HepG2 (cell line): ENCODE results near the gene CD28.

ENCODE experiments used
- CHD2 ChIP-seq: IDR thresholded peaks from 2 replicates; pipeline ENCODE4 v1.6.1; 2011; ENCODE audit warnings: low read depth, low read length, improper control_type of control experiment
- NR3C1 ChIP-seq: sonication (generic); formaldehyde crosslinking; IDR thresholded peaks from 2 replicates; pipeline ENCODE4 v1.4.0; 2020; ENCODE audit warnings: missing genetic modification reagents
- POLR2A ChIP-seq, 2 experiments: IDR thresholded peaks; 2 replicates each; pipeline ENCODE4 v1.6.1; 2011; ENCODE audit warnings: low read depth in 2 of 2, low read length in 2 of 2, mild to moderate bottlenecking in 1 of 2, moderate library complexity in 1 of 2; ENCODE audit not compliant: insufficient read depth in 1 of 2
- POLR2AphosphoS5 ChIP-seq: IDR thresholded peaks from 2 replicates; pipeline ENCODE4 v1.6.1; 2012; ENCODE audit warnings: low read depth, low read length
- RAD51 ChIP-seq: fragments of 450-650 bp; IDR thresholded peaks from 2 replicates; pipeline ENCODE4 v1.6.1; 2016; ENCODE audit warnings: borderline replicate concordance
- SMAD1 ChIP-seq: sonication (generic); formaldehyde crosslinking; IDR thresholded peaks from 2 replicates; pipeline ENCODE4 v1.4.0; 2020; ENCODE audit warnings: missing genetic modification reagents, low read depth, mild to moderate bottlenecking, borderline replicate concordance
- SP1 ChIP-seq, 2 experiments: fragments of 450-650 bp in 1 of 2; sonication (generic) in 1 of 2; formaldehyde crosslinking in 1 of 2; IDR thresholded peaks; 2 replicates each; pipeline versions ENCODE4 v1.4.0 to v1.6.1; 2016 to 2020; ENCODE audit warnings: missing genetic modification reagents in 1 of 2
- ZNF367 ChIP-seq: sonication (generic); formaldehyde crosslinking; IDR thresholded peaks from 2 replicates; pipeline ENCODE4 v1.4.0; 2020; ENCODE audit warnings: missing genetic modification reagents, borderline replicate concordance
- TF ChIP-seq, protein P1 (sequence below): IDR thresholded peaks from 2 replicates; pipeline ENCODE4 v1.4.0; 2020; ENCODE audit warnings: mild to moderate bottlenecking, missing genetic modification reagents

DNA sequence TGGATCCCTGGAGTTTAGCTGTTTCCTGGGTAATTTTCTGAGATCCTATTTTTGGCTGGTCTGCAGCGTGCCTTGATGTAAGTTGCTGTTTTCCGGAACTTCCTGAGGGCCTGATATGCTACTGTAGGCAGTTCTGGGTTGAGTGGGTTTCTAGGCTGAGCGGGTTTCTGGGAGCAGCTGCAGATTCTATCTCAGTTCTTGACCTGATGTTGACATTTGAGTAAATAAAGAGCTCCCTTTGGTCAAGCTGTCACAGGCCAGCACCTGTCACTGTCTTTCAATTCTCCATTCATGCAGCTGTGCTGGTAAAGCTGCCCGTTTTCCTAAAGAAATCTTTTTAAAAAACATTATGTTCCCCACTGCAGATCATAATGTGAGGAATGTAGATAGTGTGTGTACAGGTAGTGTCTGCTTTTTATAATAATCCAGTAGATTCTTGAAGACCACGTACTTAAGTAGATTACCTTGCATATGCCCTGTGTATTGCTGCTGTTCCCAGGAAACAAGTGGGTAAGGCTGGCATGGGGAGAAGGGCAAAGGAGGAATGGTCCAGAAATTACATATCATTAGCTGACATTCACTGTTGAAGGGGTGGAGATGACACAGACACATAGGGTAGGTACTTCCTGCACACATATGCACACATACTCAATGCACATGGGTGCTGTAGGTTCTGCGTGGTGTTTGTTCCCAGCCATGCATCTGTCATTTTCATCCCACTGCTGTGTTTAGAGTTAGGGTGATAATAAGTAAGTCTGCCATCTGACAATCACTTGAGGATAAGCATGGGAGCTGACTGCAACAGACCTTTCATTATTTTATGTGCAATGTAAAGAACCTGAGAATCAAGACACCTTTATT lies 25.9 kb downstream of the CD28 start:
- TF ChIP-seq ZNF367 (CRISPR knock-in tag) (no peak), NR3C1 (no peak), SP1 (IDR thresholded peaks at IDR 0.05) (no peak), SP1 (CRISPR knock-in tag; IDR thresholded peaks at IDR 0.05) (no peak), POLR2A (IDR thresholded peaks at IDR 0.05; ENCODE audit: insufficient read depth in 1 of 2, low read depth in 2 of 2, low read length in 2 of 2) (no peak), SMAD1 (CRISPR knock-in tag) (no peak), CHD2 (no peak), RAD51 (no peak), POLR2AphosphoS5 (no peak)
- TF ChIP-seq, protein P1, sequence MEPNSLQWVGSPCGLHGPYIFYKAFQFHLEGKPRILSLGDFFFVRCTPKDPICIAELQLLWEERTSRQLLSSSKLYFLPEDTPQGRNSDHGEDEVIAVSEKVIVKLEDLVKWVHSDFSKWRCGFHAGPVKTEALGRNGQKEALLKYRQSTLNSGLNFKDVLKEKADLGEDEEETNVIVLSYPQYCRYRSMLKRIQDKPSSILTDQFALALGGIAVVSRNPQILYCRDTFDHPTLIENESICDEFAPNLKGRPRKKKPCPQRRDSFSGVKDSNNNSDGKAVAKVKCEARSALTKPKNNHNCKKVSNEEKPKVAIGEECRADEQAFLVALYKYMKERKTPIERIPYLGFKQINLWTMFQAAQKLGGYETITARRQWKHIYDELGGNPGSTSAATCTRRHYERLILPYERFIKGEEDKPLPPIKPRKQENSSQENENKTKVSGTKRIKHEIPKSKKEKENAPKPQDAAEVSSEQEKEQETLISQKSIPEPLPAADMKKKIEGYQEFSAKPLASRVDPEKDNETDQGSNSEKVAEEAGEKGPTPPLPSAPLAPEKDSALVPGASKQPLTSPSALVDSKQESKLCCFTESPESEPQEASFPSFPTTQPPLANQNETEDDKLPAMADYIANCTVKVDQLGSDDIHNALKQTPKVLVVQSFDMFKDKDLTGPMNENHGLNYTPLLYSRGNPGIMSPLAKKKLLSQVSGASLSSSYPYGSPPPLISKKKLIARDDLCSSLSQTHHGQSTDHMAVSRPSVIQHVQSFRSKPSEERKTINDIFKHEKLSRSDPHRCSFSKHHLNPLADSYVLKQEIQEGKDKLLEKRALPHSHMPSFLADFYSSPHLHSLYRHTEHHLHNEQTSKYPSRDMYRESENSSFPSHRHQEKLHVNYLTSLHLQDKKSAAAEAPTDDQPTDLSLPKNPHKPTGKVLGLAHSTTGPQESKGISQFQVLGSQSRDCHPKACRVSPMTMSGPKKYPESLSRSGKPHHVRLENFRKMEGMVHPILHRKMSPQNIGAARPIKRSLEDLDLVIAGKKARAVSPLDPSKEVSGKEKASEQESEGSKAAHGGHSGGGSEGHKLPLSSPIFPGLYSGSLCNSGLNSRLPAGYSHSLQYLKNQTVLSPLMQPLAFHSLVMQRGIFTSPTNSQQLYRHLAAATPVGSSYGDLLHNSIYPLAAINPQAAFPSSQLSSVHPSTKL = no peak
